ENCODE results near the gene HAX1.
"Not testable (repeated sequence)": the region's sequence is repeated elsewhere in the genome, so short reads cannot be mapped to it uniquely, and the experiment has no call there.

The HAX1 gene

DNA sequence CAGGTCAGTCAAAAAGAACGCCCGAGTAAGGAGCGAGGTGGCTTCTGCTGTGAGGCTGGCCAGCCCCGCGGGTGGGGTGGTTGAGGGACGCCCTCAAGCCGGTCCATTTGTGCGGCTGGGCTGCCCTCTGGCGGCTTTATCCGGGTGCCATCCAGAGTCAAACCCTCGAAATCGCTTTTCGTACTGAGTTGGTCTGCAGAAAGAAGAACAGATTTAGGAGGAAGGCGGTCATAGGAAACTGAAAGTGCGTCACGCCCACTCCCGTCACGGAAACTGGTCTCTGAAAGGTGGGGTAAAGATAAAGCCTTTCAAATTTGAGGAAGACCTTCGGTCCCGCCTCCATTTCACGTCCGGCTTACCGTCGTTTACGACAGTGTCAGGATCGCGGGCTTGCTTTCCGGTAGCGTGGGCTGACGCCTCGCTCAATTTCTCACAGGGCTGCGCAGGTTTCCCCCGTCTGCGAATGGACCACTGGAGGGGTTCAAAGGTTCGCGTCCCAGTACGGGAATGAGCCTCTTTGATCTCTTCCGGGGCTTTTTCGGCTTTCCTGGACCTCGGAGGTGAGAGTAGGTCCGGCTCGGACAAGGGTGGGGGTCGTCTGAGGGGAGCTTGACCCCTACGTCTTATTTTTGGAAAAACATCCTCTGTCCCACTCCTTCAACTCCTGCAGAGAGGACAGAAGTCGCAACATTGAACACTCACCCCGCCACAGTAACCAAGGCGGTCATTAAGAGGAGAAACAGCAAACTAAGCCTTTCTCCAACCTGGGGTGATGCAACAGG is at the start of gene HAX1:
Gene HAX1 (plus strand): TSS at position 413 of the 782 bp plus-strand sequence. CDS start 95 bp downstream, at position 508.
- DNase-seq (ENCODE audit: low read depth): peak; percentile 98
- H3K4me3 ChIP-seq (replicated peaks; ENCODE audit: low read depth, low read length): peak within 1 kb of the TSS; percentile 85
- TF ChIP-seq, protein P1, sequence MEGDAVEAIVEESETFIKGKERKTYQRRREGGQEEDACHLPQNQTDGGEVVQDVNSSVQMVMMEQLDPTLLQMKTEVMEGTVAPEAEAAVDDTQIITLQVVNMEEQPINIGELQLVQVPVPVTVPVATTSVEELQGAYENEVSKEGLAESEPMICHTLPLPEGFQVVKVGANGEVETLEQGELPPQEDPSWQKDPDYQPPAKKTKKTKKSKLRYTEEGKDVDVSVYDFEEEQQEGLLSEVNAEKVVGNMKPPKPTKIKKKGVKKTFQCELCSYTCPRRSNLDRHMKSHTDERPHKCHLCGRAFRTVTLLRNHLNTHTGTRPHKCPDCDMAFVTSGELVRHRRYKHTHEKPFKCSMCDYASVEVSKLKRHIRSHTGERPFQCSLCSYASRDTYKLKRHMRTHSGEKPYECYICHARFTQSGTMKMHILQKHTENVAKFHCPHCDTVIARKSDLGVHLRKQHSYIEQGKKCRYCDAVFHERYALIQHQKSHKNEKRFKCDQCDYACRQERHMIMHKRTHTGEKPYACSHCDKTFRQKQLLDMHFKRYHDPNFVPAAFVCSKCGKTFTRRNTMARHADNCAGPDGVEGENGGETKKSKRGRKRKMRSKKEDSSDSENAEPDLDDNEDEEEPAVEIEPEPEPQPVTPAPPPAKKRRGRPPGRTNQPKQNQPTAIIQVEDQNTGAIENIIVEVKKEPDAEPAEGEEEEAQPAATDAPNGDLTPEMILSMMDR (IDR thresholded peaks at IDR 0.05; ENCODE audit: low read length, missing control alignments): peak; percentile 77

DNA sequence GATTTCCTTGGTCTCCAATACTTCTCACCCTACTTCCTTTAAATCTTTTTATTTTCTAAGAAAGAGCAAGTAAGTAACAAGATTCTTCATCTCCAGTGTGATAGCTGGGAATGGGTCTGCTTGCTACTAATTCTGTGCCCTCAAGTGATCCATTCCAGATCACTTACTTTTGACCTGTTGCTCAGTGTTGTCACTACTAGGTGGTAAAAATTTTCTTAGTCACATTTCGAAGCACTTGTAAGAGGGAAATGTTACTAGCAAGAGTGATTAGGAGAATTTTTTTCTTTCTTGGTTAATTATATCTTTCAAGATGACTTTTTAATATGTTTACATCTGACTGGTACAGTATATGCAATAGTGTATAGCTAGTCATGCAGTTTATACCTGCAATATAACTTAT is 49.5 kb upstream of the HAX1 start:
- TF ChIP-seq, protein P1 (IDR thresholded peaks at IDR 0.05; ENCODE audit: low read length, missing control alignments): no peak
- DNase-seq (ENCODE audit: low read depth): no peak
- peak overlapping the region; percentile 87 for H3K4me3 ChIP-seq (replicated peaks; ENCODE audit: low read depth, low read length)

DNA sequence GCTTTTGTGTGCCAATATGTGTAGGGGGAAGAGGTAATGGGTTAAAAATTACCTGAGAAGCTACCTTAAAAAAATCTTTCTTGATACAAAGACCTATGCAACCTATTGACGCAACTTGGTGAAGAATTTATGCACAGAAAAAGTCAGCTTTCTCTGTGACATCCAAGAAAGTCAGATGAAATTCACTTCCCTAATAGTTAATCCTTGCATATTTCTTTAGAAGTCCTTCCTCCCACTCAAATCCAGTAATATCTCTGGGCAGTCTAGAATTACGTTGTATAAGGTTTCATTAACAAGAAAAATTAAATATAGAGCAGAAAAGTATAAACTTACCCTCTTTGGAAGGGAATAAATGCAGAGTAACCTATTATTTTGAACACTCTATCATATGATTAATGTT is 48.8 kb upstream of the HAX1 start:
- TF ChIP-seq, protein P1 (IDR thresholded peaks at IDR 0.05; ENCODE audit: low read length, missing control alignments): no peak
- no peak for DNase-seq (ENCODE audit: low read depth)
- peak overlapping the region; percentile 3 for H3K4me3 ChIP-seq (replicated peaks; ENCODE audit: low read depth, low read length)

DNA sequence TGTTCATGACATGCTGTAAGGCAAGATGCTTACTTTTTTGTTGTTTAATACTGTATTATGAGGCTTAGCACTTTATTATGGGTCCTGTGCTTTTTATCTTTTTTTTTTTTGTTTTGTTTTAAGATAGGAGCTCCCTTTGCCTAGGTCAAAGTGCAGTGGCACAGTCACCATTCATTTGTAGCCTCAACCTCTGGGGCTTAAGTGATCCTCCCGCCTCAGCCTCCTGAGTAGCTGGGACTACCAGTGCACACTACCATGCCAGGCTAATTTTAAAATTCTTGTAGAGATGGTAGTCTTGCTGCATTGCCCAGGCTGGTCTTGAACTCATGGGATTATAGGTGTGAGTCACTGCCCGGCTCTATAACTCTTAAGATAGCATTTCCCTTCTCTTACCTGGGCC is 47.1 kb upstream of the HAX1 start:
- no peak for DNase-seq (ENCODE audit: low read depth)
- H3K4me3 ChIP-seq (replicated peaks; ENCODE audit: low read depth, low read length): no peak overlapping the region
- TF ChIP-seq, protein P1 (IDR thresholded peaks at IDR 0.05; ENCODE audit: low read length, missing control alignments): no peak

DNA sequence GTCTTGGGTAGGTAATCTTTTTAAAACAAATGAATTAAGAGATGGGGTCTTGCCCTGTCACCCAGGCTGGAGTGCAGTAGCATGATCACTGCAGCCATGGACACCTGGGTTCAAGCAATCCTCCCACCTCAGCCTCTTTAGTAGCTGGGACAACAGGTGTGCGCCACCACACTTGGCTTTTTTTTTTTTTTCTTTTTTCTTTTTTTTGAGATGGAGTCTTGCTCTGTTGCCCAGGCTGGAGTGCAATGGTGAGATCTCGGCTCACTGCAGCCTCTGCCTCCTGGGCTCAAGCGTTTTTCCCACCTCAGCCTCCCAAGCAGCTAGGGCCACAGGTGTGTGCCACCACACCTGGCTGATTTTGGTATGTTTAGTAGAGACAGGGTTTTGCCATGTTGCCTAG is 41.3 kb upstream of the HAX1 start:
- not testable (repeated sequence) for DNase-seq (ENCODE audit: low read depth)

DNA sequence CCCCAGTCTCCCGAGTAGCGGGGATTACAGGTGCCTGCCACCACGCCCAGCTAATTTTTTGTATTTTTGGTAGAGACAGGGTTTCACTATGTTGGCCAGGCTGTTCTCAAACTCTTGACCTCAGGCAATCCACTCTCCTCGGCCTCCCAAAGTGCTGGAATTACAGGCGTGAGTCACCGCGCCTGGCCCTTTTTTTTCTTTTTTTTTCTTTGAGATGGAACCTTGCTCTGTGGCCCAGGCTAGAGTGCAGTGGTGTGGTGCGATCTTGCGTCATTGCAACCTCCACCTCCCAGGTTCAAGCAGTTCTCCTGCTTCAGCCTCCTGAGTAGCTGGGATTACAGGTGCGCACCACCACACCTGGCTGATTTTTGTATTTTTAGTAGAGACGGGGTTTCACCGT is 39.3 kb upstream of the HAX1 start:
- not testable (repeated sequence) for DNase-seq (ENCODE audit: low read depth); H3K4me3 ChIP-seq (replicated peaks; ENCODE audit: low read depth, low read length)

More for the DNA sequence above, 41.3 kb upstream of the HAX1 start:
- not testable (repeated sequence) for H3K4me3 ChIP-seq (replicated peaks; ENCODE audit: low read depth, low read length)

DNA sequence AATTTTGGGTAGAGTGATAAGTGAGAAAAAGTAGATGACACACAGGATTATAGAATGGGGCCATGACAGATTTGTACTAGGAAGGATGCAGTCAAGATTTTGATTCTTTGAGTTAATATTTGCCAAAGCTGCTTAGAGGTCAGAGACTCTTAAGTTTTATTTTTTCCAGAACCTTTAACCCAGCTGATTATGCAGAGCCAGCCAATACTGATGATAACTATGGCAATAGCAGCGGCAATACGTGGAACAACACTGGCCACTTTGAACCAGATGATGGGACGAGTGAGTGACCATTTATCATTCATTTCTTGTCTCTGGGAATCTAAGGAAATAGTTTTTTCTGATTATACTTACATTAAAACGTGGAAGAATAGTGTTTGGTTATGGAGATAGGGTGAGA is 35.6 kb upstream of the HAX1 start:
- TF ChIP-seq, protein P1 (IDR thresholded peaks at IDR 0.05; ENCODE audit: low read length, missing control alignments): no peak
- no peak overlapping the region for H3K4me3 ChIP-seq (replicated peaks; ENCODE audit: low read depth, low read length)
- DNase-seq (ENCODE audit: low read depth): no peak

DNA sequence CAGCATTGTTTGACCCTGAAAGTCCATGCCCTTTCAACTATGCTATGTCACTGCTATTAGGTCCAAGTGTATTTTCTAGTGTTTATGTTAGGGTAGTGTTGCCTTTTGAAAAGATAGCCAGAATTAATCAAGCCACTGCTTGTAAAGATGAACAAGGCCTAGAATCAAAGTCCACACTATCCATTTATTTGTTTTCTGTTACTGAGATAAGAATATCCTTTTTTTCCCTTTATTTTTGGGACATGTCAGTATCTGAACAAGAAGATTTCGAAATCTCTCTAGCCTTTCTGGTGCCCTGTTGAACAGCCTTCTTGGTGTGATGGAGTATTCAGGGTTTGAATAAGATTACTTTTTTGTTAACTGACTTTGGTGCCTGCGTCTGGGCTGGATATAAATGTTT is 35.0 kb upstream of the HAX1 start:
- H3K4me3 ChIP-seq (replicated peaks; ENCODE audit: low read depth, low read length): no peak overlapping the region
- no peak for DNase-seq (ENCODE audit: low read depth)
- TF ChIP-seq, protein P1 (IDR thresholded peaks at IDR 0.05; ENCODE audit: low read length, missing control alignments): no peak

Measured in fibroblast of pulmonary artery (primary cell).